Measurements from ENCODE around the gene TAPT1. TPM values are rescaled to one million over a fixed set of nuclear protein-coding genes. Genes with fewer than 3 reads are reported as not detected.

The TAPT1 gene
- total and polyA plus RNA-seq, 2 donors (not counting 1 experiment from before 2014, with no cell fraction given), result 58.4 to 76.0 TPM

- no peaks in the 10 kb centered on the region for H3K27me3 ChIP-seq (replicated peaks in 1 of 4; ENCODE audit: control extremely low read depth in 1 of 4, control insufficient read depth in 3 of 4, insufficient read depth in 4 of 4, low read length in 3 of 4)
- no peak overlapping the region for H3K4me3 ChIP-seq (ENCODE audit: control extremely low read depth in 1 of 5, extremely low read depth in 1 of 5, insufficient read depth in 1 of 5, low read depth in 2 of 5, low read length in 4 of 5)
- no peak overlapping the region for H3K4me2 ChIP-seq (replicated peaks; ENCODE audit: low read depth, low read length, poor library complexity, severe bottlenecking)
- no peaks in the 10 kb centered on the region for H3K79me2 ChIP-seq (ENCODE audit: control insufficient read depth, insufficient read depth, low read length)
- Mint-ChIP-seq H3K4me3 (no peak overlapping the region), H3K9me3 (ENCODE audit: insufficient read depth) (no peaks in the 10 kb centered on the region), H3K4me1 (no peaks in the 10 kb centered on the region), H3K27ac (no peak overlapping the region), H3K27me3 (no peaks in the 10 kb centered on the region)
- intact Hi-C loops (cut with micrococcal nuclease), result no loop called here
- no peak overlapping the region for H3K9ac ChIP-seq (ENCODE audit: low read length)
- WGBS (ENCODE audit: insufficient coverage), result 92% methylated on average over 6 of the region's 9 CpGs
- no peaks in the 10 kb centered on the region for H3K36me3 ChIP-seq (replicated peaks in 1 of 2; ENCODE audit: control extremely low read depth in 1 of 2, control insufficient read depth in 1 of 2, extremely low read depth in 1 of 2, insufficient read depth in 2 of 2, low read length in 1 of 2)
- no peak overlapping the region for H3K27ac ChIP-seq (ENCODE audit: low read length in 2 of 2)
- H3K4me1 ChIP-seq (ENCODE audit: control insufficient read depth in 2 of 2, insufficient read depth in 2 of 2, low read length in 2 of 2), result no peaks in the 10 kb centered on the region
- H4K20me1 ChIP-seq (ENCODE audit: control insufficient read depth, insufficient read depth, low read length, poor library complexity, severe bottlenecking), result no peaks in the 10 kb centered on the region
- TF ChIP-seq EZH2 (IDR thresholded peaks at IDR 0.05; ENCODE audit: borderline replicate concordance, insufficient read depth, low read depth, low read length, poor library complexity, severe bottlenecking), result no peak
- no peak for TF ChIP-seq CTCF (IDR thresholded peaks at IDR 0.05)
- DNase-seq (no peak), ATAC-seq (ENCODE audit: low read depth) (no peak)
- POLR2A ChIA-PET, result no interaction called here
- H2AFZ ChIP-seq (ENCODE audit: insufficient read depth, low read depth, low read length, poor library complexity, severe bottlenecking), result no peak overlapping the region
- CTCF ChIA-PET, result interaction anchor here (0.8 to 1.1 kb wide), 2 partner anchors 9 to 551 kb away, joined by 3 read pairs; no protein-coding TSS in a partner anchor
- no peaks in the 10 kb centered on the region for H3K9me3 ChIP-seq (ENCODE audit: control extremely low read depth in 1 of 3, control insufficient read depth in 2 of 3, insufficient read depth in 1 of 3, low read length in 2 of 3)
These were observed 70.6 kb downstream of the TAPT1 start for GRCh38 chr4:16155528-16156169.

GRCh38 chr4:16154451-16154850 lies 71.8 kb downstream of the TAPT1 start:
- 100% methylated on average over 2 of the region's 3 CpGs for WGBS (ENCODE audit: insufficient coverage)
- Mint-ChIP-seq H3K9me3 (ENCODE audit: insufficient read depth) (no peaks in the 10 kb centered on the region), H3K4me1 (no peaks in the 10 kb centered on the region), H3K27me3 (no peaks in the 10 kb centered on the region), H3K4me3 (no peak overlapping the region), H3K27ac (no peak overlapping the region)
- DNase-seq (no peak), ATAC-seq (ENCODE audit: low read depth) (no peak)
- ChIA-PET CTCF (no interaction called here), POLR2A (no interaction called here)
- Histone ChIP-seq H3K9me3 (ENCODE audit: control extremely low read depth in 1 of 3, control insufficient read depth in 2 of 3, insufficient read depth in 1 of 3, low read length in 2 of 3) (no peaks in the 10 kb centered on the region), H2AFZ (ENCODE audit: insufficient read depth, low read depth, low read length, poor library complexity, severe bottlenecking) (no peak overlapping the region), H3K79me2 (ENCODE audit: control insufficient read depth, insufficient read depth, low read length) (no peaks in the 10 kb centered on the region), H3K4me3 (ENCODE audit: control extremely low read depth in 1 of 5, extremely low read depth in 1 of 5, insufficient read depth in 1 of 5, low read depth in 2 of 5, low read length in 4 of 5) (no peak overlapping the region), H3K4me2 (replicated peaks; ENCODE audit: low read depth, low read length, poor library complexity, severe bottlenecking) (no peak overlapping the region), H3K27me3 (replicated peaks in 1 of 4; ENCODE audit: control extremely low read depth in 1 of 4, control insufficient read depth in 3 of 4, insufficient read depth in 4 of 4, low read length in 3 of 4) (no peaks in the 10 kb centered on the region), H3K36me3 (replicated peaks in 1 of 2; ENCODE audit: control extremely low read depth in 1 of 2, control insufficient read depth in 1 of 2, extremely low read depth in 1 of 2, insufficient read depth in 2 of 2, low read length in 1 of 2) (no peaks in the 10 kb centered on the region), H4K20me1 (ENCODE audit: control insufficient read depth, insufficient read depth, low read length, poor library complexity, severe bottlenecking) (no peaks in the 10 kb centered on the region), H3K4me1 (ENCODE audit: control insufficient read depth in 2 of 2, insufficient read depth in 2 of 2, low read length in 2 of 2) (no peaks in the 10 kb centered on the region), H3K9ac (ENCODE audit: low read length) (no peak overlapping the region), H3K27ac (ENCODE audit: low read length in 2 of 2) (no peak overlapping the region)
- intact Hi-C loops (cut with micrococcal nuclease), result no loop called here
- TF ChIP-seq CTCF (IDR thresholded peaks at IDR 0.05) (no peak), EZH2 (IDR thresholded peaks at IDR 0.05; ENCODE audit: borderline replicate concordance, insufficient read depth, low read depth, low read length, poor library complexity, severe bottlenecking) (no peak)

All from B cell (primary cell).